ENCODE data around the gene CAMK2N2. TPM values are rescaled to one million over a fixed set of nuclear protein-coding genes. Genes with fewer than 3 reads are reported as not detected.

Gene CAMK2N2
- total RNA-seq (2021) (2.2 and 2.6 TPM in 2 replicates), Bru-seq, nascent RNA (percentile 28 among the genes with signal in this experiment), BruChase-seq, experiment 1, labeled RNA remaining after a 2-hour chase (percentile 14 among the genes with signal in this experiment), BruChase-seq, experiment 2, labeled RNA remaining after a 6-hour chase (percentile 47 among the genes with signal in this experiment)
- long read RNA-seq, partial matches to known transcripts = 0 of 2 reads
- long read RNA-seq, other reads (novel, unspliced or antisense) = 0 of 2 reads

- H3K4me1 ChIP-seq (replicated peaks; ENCODE audit: insufficient read depth) = peaks cover 15% of the 10 kb centered on the region; the same call in 1 of the 2 replicates
- H3K36me3 ChIP-seq (ENCODE audit: low read depth) = no peaks in the 10 kb centered on the region
- H3K4me3 ChIP-seq = peak within 1 kb of the TSS; percentile 93
- peaks cover 30% of the 10 kb centered on the region; the same call in 1 of the 2 replicates for H3F3A ChIP-seq (ENCODE audit: insufficient read depth, low read depth)
- POLR2A ChIA-PET (ENCODE audit: unreplicated experiment) = interaction anchor here (0.6 to 0.7 kb wide), 3 partner anchors 119 to 565 kb away, joined by 3 to 23 read pairs (median 3); partner anchors contain the start of gene CHRD
- intact Hi-C loops (cut with micrococcal nuclease; ENCODE audit: unreplicated experiment) = loop anchor here (2.0 kb wide), 1 partner anchor 37 kb away; the partner anchor contains the start of gene PSMD2
- H3K9me2 ChIP-seq (ENCODE audit: insufficient read depth) = no peaks in the 10 kb centered on the region
- CTCF ChIA-PET = interaction anchor here (0.5 to 1.0 kb wide), 7 partner anchors 12 to 220 kb away, joined by 3 to 14 read pairs (median 8); partner anchors contain the start of gene EEF1AKMT4
- H3K79me2 ChIP-seq (ENCODE audit: low read depth) = peaks cover 7% of the 10 kb centered on the region; the same call in 1 of the 2 replicates
- no peak for TF ChIP-seq CTCF (conservative IDR thresholded peaks at IDR 0.05)
- no peak for TF ChIP-seq EZH2 (IDR thresholded peaks at IDR 0.05; ENCODE audit: low read depth)
- no peaks in the 10 kb centered on the region for H3K27me3 ChIP-seq (ENCODE audit: insufficient read depth, low read depth)
- H3K4me2 ChIP-seq = peak within 1 kb of the TSS; percentile 97
- no peaks in the 10 kb centered on the region for H4K20me1 ChIP-seq (ENCODE audit: insufficient read depth)
- BruUV-seq (replicated peaks) = no TSS peak
- no peaks in the 10 kb centered on the region for H3K9me3 ChIP-seq (ENCODE audit: insufficient read depth, low read depth)
- peak within 1 kb of the TSS; percentile 96 for H2AFZ ChIP-seq
- peak; percentile 78 to 82 for DNase-seq
- no peak within 1 kb of the TSS for H3K27ac ChIP-seq
Measured at GRCh38 chr3:184261270-184261853, at the start of gene CAMK2N2. TSS of gene CAMK2N2 (minus strand) at chr3:184261553. CDS start at chr3:184261285, 268 bp downstream.

DNA sequence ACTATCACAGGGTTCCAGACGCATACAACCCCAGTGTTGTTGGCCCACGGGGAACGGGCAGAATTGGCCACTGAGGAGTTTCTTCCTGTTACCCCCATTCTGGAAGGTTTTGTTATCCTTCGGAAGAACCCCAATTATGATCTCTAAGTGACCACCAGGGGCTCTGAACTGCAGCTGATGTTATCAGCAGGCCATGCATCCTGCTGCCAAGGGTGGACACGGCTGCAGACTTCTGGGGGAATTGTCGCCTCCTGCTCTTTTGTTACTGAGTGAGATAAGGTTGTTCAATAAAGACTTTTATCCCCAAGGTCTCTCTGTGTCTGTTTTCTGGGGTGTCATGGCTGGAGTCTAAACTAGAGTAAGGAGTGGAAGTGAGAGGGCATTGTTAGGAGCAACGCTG lies 47.4 kb upstream of the CAMK2N2 start:
- Histone ChIP-seq H4K20me1 (ENCODE audit: insufficient read depth) (peaks cover 30% of the 10 kb centered on the region), H3K79me2 (ENCODE audit: low read depth) (peaks cover 12% of the 10 kb centered on the region; the same call in 1 of the 2 replicates), H3K9me2 (ENCODE audit: insufficient read depth) (no peaks in the 10 kb centered on the region), H2AFZ (no peak overlapping the region), H3K27ac (no peak overlapping the region), H3K27me3 (ENCODE audit: insufficient read depth, low read depth) (no peaks in the 10 kb centered on the region), H3K4me3 (no peak overlapping the region), H3K4me1 (replicated peaks; ENCODE audit: insufficient read depth) (0 out of 2 replicates have a peak, but pooled peaks cover 2% of the 10 kb centered on the region), H3K4me2 (no peak overlapping the region), H3K9me3 (ENCODE audit: insufficient read depth, low read depth) (no peaks in the 10 kb centered on the region), H3K36me3 (ENCODE audit: low read depth) (peaks cover 41% of the 10 kb centered on the region), H3F3A (ENCODE audit: insufficient read depth, low read depth) (peaks cover 88% of the 10 kb centered on the region)
- intact Hi-C loops (cut with micrococcal nuclease; ENCODE audit: unreplicated experiment) = no loop called here
- no peak for DNase-seq
- ChIA-PET CTCF (no interaction called here), POLR2A (ENCODE audit: unreplicated experiment) (no interaction called here)
- TSS peak; percentile 3 for BruUV-seq (replicated peaks)
- TF ChIP-seq CTCF (conservative IDR thresholded peaks at IDR 0.05) (no peak), EZH2 (IDR thresholded peaks at IDR 0.05; ENCODE audit: low read depth) (no peak)

- BruUV-seq (replicated peaks) = no TSS peak
- Histone ChIP-seq H3K27ac (no peak overlapping the region), H2AFZ (no peak overlapping the region), H3F3A (ENCODE audit: insufficient read depth, low read depth) (peaks cover 93% of the 10 kb centered on the region), H3K4me1 (replicated peaks; ENCODE audit: insufficient read depth) (no peaks in the 10 kb centered on the region), H3K4me2 (no peak overlapping the region), H3K27me3 (ENCODE audit: insufficient read depth, low read depth) (no peaks in the 10 kb centered on the region), H4K20me1 (ENCODE audit: insufficient read depth) (peaks cover 39% of the 10 kb centered on the region), H3K36me3 (ENCODE audit: low read depth) (peaks cover 50% of the 10 kb centered on the region), H3K9me2 (ENCODE audit: insufficient read depth) (no peaks in the 10 kb centered on the region), H3K79me2 (ENCODE audit: low read depth) (peaks cover 20% of the 10 kb centered on the region), H3K9me3 (ENCODE audit: insufficient read depth, low read depth) (no peaks in the 10 kb centered on the region), H3K4me3 (no peak overlapping the region)
- intact Hi-C loops (cut with micrococcal nuclease; ENCODE audit: unreplicated experiment) = no loop called here
- TF ChIP-seq CTCF (conservative IDR thresholded peaks at IDR 0.05) = no peak
- TF ChIP-seq EZH2 (IDR thresholded peaks at IDR 0.05; ENCODE audit: low read depth) = no peak
- POLR2A ChIA-PET (ENCODE audit: unreplicated experiment) = no interaction called here
- CTCF ChIA-PET = no interaction called here
- DNase-seq = no peak
Measured at GRCh38 chr3:184307915-184308314, 46.6 kb upstream of the CAMK2N2 start.
